ENCODE results near the gene KLHL35. TPM values are rescaled to one million over a fixed set of nuclear protein-coding genes. Genes with fewer than 3 reads are reported as not detected.

KLHL35 gene
- total and polyA plus RNA-seq, 3 donors from 2014 or later = 15.4 to 58.2 (median 51.2) TPM

GRCh38 chr11:75476739-75477613 is 44.0 kb upstream of the KLHL35 start:
- DNase-seq = no peak
- WGBS, 2 donors = 74% methylated on average over 10 of the region's 10 CpGs; no CpG with 5 or more reads in 1 of the 2 donors

GRCh38 chr11:75475767-75476650 is 43.0 kb upstream of the KLHL35 start:
- Histone ChIP-seq H3K36me3 (ENCODE audit: low read depth, missing control alignments) (no peaks in the 10 kb centered on the region), H3K4me1 (no peaks in the 10 kb centered on the region), H3K27ac (no peak overlapping the region), H3K9me3 (no peaks in the 10 kb centered on the region), H3K27me3 (no peaks in the 10 kb centered on the region), H3K4me3 (no peak overlapping the region)
- WGBS, 2 donors = 79 to 85% methylated on average over 4 to 9 of the region's 9 CpGs
- TF ChIP-seq POLR2A (IDR thresholded peaks at IDR 0.05) (no peak), CTCF (IDR thresholded peaks at IDR 0.05) (no peak)
- peak; percentile 25 for DNase-seq
- intact Hi-C loops (cut with DNase I; ENCODE audit: low total_unique reads) = no loop called here

More at GRCh38 chr11:75476739-75477613, 44.0 kb upstream of the KLHL35 start:
- Histone ChIP-seq H3K4me3 (no peak overlapping the region), H3K9me3 (no peaks in the 10 kb centered on the region), H3K4me1 (no peaks in the 10 kb centered on the region), H3K36me3 (ENCODE audit: low read depth, missing control alignments) (no peaks in the 10 kb centered on the region), H3K27ac (no peak overlapping the region), H3K27me3 (no peaks in the 10 kb centered on the region)
- intact Hi-C loops (cut with DNase I; ENCODE audit: low total_unique reads) = no loop called here
- TF ChIP-seq POLR2A (IDR thresholded peaks at IDR 0.05) (no peak), CTCF (IDR thresholded peaks at IDR 0.05) (no peak)

- DNase-seq = peak; percentile 58
- TF ChIP-seq POLR2A (IDR thresholded peaks at IDR 0.05) = no peak
- no peak for TF ChIP-seq CTCF (IDR thresholded peaks at IDR 0.05)
- H3K27me3 ChIP-seq = no peaks in the 10 kb centered on the region
- H3K9me3 ChIP-seq = no peaks in the 10 kb centered on the region
- intact Hi-C loops (cut with DNase I; ENCODE audit: low total_unique reads) = no loop called here
- no peaks in the 10 kb centered on the region for H3K4me1 ChIP-seq
- H3K4me3 ChIP-seq = no peak overlapping the region
- H3K36me3 ChIP-seq (ENCODE audit: low read depth, missing control alignments) = no peaks in the 10 kb centered on the region
- 55 to 56% methylated on average over 16 of the region's 16 CpGs for WGBS, 2 donors
- no peak overlapping the region for H3K27ac ChIP-seq
These were observed 42.1 kb upstream of the KLHL35 start for GRCh38 chr11:75474878-75475766.

GRCh38 chr11:75474240-75474639 is 41.2 kb upstream of the KLHL35 start:
- Histone ChIP-seq H3K27me3 (no peaks in the 10 kb centered on the region), H3K4me1 (peaks cover 1% of the 10 kb centered on the region), H3K27ac (no peak overlapping the region), H3K4me3 (no peak overlapping the region), H3K36me3 (ENCODE audit: low read depth, missing control alignments) (no peaks in the 10 kb centered on the region), H3K9me3 (no peaks in the 10 kb centered on the region)
- intact Hi-C loops (cut with DNase I; ENCODE audit: low total_unique reads) = no loop called here
- no peak for DNase-seq
- WGBS, 2 donors = 78 to 86% methylated on average over 1 of the region's 1 CpG
- TF ChIP-seq POLR2A (IDR thresholded peaks at IDR 0.05) = no peak
- TF ChIP-seq CTCF (IDR thresholded peaks at IDR 0.05) = no peak
